Smooth muscle cell (in vitro differentiated cells): Measurements from ENCODE around the gene RASL10A. TPM values are rescaled to one million over a fixed set of nuclear protein-coding genes. Genes with fewer than 3 reads are reported as not detected.

ENCODE experiments used
- DNase-seq: peaks from one replicate; lab custom pipeline; 2025; ENCODE audit not compliant: unreplicated experiment; lab: John Stamatoyannopoulos, UW
- H2AFZ ChIP-seq: fragments of 200-600 bp; sonication (generic); 2 replicates; pipeline ENCODE4 v1.6.0; 2016; ENCODE audit warnings: antibody characterized with exemption, low read depth, mild to moderate bottlenecking
- H3F3A ChIP-seq: fragments of 200-600 bp; sonication (generic); 2 replicates; pipeline ENCODE4 v1.6.0; 2017; ENCODE audit warnings: antibody characterized with exemption, low read depth
- H3K27ac ChIP-seq: fragments of 200-600 bp; sonication (generic); 2 replicates; pipeline ENCODE4 v1.5.1; 2016; ENCODE audit warnings: low read depth, mild to moderate bottlenecking
- H3K27me3 ChIP-seq: fragments of 200-600 bp; sonication (generic); 2 replicates; pipeline ENCODE4 v1.6.1; 2016; ENCODE audit warnings: low read depth, mild to moderate bottlenecking
- H3K36me3 ChIP-seq: fragments of 200-600 bp; sonication (generic); 2 replicates; pipeline ENCODE4 v1.5.1; 2016; ENCODE audit warnings: low read depth
- H3K4me1 ChIP-seq: fragments of 200-600 bp; sonication (generic); 2 replicates; pipeline ENCODE4 v1.5.1; 2016; ENCODE audit warnings: low read depth
- H3K4me2 ChIP-seq: fragments of 200-600 bp; sonication (generic); 2 replicates; pipeline ENCODE4 v1.6.0; 2016; ENCODE audit warnings: mild to moderate bottlenecking
- H3K4me3 ChIP-seq: fragments of 200-600 bp; sonication (generic); 2 replicates; pipeline ENCODE4 v1.5.1; 2016; ENCODE audit warnings: mild to moderate bottlenecking
- H3K79me2 ChIP-seq: fragments of 200-600 bp; sonication (generic); 2 replicates; pipeline ENCODE4 v1.6.0; 2016; ENCODE audit warnings: low read depth, mild to moderate bottlenecking
- H3K9ac ChIP-seq: fragments of 200-600 bp; sonication (generic); 2 replicates; pipeline ENCODE4 v1.6.0; 2016; ENCODE audit warnings: low read depth
- H3K9me3 ChIP-seq: fragments of 200-600 bp; sonication (generic); replicated peaks from 2 replicates; pipeline ENCODE4 v1.5.1; 2016; ENCODE audit warnings: low read depth
- H4K20me1 ChIP-seq: fragments of 200-600 bp; sonication (generic); 2 replicates; pipeline ENCODE4 v1.6.0; 2016; ENCODE audit warnings: low read depth
- WGBS: methylation state at CpG from one replicate; pipeline ENCODE4 v1.1.7; 2016; ENCODE audit warnings: low lambda C conversion rate; 5-methylcytosine and 5-hydroxymethylcytosine counted together
- polyA plus RNA-seq: library from polyadenylated mRNA; unstranded; fragments of >200 nt; fragmentation: Nextera tagmentation; extraction: Ambion mirVana; gene quantifications from 2 replicates; pipeline ENCODE4 v1.2.1, GENCODE V29; 2016
- total RNA-seq: library from RNA; depleted of rRNA; stranded (reverse); fragments of >200 nt; gene quantifications from 2 replicates; pipeline ENCODE4 v1.2.3, GENCODE V29; 2014
- TF ChIP-seq, protein P1 (sequence below): fragments of 200-600 bp; sonication (generic); IDR thresholded peaks from 2 replicates; pipeline ENCODE4 v1.5.1; 2017; ENCODE audit warnings: borderline replicate concordance, mild to moderate bottlenecking, antibody characterized with exemption; ENCODE audit not compliant: insufficient read depth, poor library complexity, severe bottlenecking

The RASL10A gene
- total and polyA plus RNA-seq, 2 experiments from 2014 or later = not detected

DNA sequence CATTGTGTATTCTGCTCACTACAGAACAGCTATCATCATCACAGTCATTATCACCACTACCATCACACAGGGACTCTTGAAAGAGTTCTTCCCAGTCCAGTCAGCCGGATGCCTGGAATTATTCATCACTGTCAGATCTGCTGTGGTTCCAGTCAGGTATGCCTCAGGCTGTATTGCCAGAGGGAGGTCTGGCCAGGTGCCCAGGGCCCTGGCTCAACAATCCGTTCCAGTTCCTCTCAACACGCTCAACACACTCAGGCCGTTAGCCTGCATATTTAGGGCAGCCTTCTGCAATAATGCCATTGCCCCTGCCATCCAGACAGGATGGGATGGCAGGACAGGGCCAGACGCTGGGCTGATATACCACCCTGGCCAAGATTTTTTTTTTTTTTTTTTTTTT is 28.6 kb upstream of the RASL10A start:
- Histone ChIP-seq H3F3A (no peaks in the 10 kb centered on the region), H2AFZ (no peak overlapping the region), H3K27me3 (no peaks in the 10 kb centered on the region), H3K79me2 (no peaks in the 10 kb centered on the region), H3K36me3 (peaks cover 9% of the 10 kb centered on the region), H3K27ac (peak overlapping the region; percentile 62), H3K4me2 (no peak overlapping the region), H4K20me1 (no peaks in the 10 kb centered on the region), H3K4me3 (no peak overlapping the region), H3K9ac (no peak overlapping the region), H3K4me1 (no peaks in the 10 kb centered on the region), H3K9me3 (no peaks in the 10 kb centered on the region)
- DNase-seq = no peak
- TF ChIP-seq, protein P1, sequence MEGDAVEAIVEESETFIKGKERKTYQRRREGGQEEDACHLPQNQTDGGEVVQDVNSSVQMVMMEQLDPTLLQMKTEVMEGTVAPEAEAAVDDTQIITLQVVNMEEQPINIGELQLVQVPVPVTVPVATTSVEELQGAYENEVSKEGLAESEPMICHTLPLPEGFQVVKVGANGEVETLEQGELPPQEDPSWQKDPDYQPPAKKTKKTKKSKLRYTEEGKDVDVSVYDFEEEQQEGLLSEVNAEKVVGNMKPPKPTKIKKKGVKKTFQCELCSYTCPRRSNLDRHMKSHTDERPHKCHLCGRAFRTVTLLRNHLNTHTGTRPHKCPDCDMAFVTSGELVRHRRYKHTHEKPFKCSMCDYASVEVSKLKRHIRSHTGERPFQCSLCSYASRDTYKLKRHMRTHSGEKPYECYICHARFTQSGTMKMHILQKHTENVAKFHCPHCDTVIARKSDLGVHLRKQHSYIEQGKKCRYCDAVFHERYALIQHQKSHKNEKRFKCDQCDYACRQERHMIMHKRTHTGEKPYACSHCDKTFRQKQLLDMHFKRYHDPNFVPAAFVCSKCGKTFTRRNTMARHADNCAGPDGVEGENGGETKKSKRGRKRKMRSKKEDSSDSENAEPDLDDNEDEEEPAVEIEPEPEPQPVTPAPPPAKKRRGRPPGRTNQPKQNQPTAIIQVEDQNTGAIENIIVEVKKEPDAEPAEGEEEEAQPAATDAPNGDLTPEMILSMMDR = no peak
- 59% methylated on average over 5 of the region's 5 CpGs for WGBS

DNA sequence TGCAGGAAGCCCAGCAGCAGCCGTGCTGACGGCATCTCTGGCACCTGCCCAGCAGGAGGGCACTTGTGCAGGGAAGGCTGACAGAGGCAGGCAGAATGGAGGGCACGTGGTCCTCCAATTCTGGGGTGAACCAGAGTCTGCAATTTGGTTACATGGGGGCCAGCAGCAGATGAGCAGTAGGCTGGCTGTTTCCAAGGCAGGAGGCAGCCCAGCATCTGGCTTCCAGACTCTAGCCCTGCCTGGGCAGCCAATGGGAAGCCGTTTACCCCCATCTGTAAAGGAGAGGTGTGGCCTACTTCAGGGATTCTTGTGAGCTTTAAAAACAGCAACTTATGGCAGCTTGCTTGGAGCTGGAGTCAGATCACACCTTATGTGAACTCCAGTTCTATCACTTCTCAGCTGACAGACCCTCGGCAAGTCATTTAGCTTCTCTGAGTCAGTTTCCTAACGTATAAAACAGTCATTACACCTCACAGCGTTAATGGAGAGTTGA is 27.9 kb upstream of the RASL10A start:
- DNase-seq = no peak
- peak overlapping the region; percentile 62 for H3K27ac ChIP-seq
- no peaks in the 10 kb centered on the region for H3K27me3 ChIP-seq
- no peaks in the 10 kb centered on the region for H3K9me3 ChIP-seq
- H3K79me2 ChIP-seq = no peaks in the 10 kb centered on the region
- H3K4me3 ChIP-seq = no peak overlapping the region
- 81% methylated on average over 7 of the region's 7 CpGs for WGBS
- no peaks in the 10 kb centered on the region for H3K4me1 ChIP-seq
- no peak overlapping the region for H3K9ac ChIP-seq
- H4K20me1 ChIP-seq = no peaks in the 10 kb centered on the region
- H3K36me3 ChIP-seq = peaks cover 9% of the 10 kb centered on the region
- H2AFZ ChIP-seq = no peak overlapping the region
- no peak overlapping the region for H3K4me2 ChIP-seq
- no peaks in the 10 kb centered on the region for H3F3A ChIP-seq
- TF ChIP-seq, protein P1 = no peak

DNA sequence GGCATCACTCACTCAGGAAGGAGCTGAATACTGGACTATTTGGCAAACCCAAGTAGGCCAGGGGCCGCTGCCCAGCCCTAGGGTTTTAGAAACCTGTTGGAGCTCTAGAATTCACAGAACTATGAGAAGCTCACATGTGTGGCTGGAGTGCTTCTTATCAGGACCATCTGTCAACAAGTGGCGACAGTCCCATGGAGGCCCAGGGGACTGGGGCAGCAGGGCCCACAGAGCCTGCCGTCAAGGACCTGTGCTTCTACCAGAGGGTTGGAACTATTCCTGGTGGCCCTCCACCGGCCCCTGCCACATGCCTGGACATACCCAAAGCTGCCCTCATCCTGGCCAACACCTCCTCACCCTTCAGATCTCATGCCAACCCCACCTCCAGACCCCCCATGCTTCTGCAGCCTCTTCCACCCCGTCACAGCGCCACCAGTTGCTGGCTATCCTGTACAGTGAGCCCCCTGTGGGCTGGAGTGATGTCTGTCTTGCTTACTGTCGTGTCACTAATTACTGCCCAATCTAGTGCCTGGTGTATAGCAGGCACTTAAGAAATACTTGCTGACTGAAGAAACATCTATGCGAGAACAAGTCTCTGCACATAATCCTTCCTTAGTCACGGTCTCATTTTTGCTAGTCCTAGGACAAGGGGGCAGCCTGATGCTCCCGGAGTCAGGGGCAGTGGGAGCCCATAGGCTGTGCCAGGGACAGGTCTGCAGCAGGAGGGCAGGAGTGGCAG is 27.2 kb upstream of the RASL10A start:
- no peak for DNase-seq
- Histone ChIP-seq H4K20me1 (no peaks in the 10 kb centered on the region), H3K79me2 (no peaks in the 10 kb centered on the region), H2AFZ (no peak overlapping the region), H3K4me1 (no peaks in the 10 kb centered on the region), H3F3A (no peaks in the 10 kb centered on the region), H3K36me3 (peaks cover 8% of the 10 kb centered on the region), H3K27ac (no peak overlapping the region), H3K4me3 (no peak overlapping the region), H3K4me2 (no peak overlapping the region), H3K9ac (no peak overlapping the region), H3K9me3 (no peaks in the 10 kb centered on the region), H3K27me3 (no peaks in the 10 kb centered on the region)
- TF ChIP-seq, protein P1 = no peak
- 82% methylated on average over 10 of the region's 10 CpGs for WGBS

DNA sequence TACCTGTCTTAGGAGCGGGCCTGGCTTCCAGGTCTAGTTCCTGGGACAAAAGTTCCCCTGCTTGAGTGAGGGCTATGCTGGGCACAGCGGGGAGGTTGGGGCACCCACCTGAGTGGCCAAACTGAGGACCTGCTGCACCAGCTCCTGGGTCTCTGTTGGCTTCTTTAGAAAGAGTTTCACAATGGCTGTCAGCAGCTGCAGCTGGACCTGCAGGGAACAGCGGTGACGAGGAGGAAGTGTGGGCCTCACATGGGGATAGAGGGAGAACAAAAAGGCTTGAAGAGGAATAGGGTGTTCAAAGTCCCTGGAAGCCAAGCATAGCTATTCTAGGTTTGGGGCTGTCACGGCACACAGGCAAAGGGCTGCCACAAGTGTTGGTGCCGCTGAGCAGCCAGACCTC is 26.7 kb upstream of the RASL10A start:
- Histone ChIP-seq H3F3A (no peaks in the 10 kb centered on the region), H3K27ac (no peak overlapping the region), H3K4me1 (no peaks in the 10 kb centered on the region), H3K27me3 (no peaks in the 10 kb centered on the region), H2AFZ (no peak overlapping the region), H3K4me3 (no peak overlapping the region), H4K20me1 (no peaks in the 10 kb centered on the region), H3K36me3 (peaks cover 2% of the 10 kb centered on the region), H3K79me2 (no peaks in the 10 kb centered on the region), H3K9me3 (no peaks in the 10 kb centered on the region), H3K4me2 (no peak overlapping the region), H3K9ac (no peak overlapping the region)
- TF ChIP-seq, protein P1 = no peak
- DNase-seq = no peak
- WGBS = 92% methylated on average over 6 of the region's 6 CpGs
